HEK293 (cell line): ENCODE data around the gene SLC22A4.

ENCODE experiments used
- ELK4 ChIP-seq: IDR thresholded peaks from 2 replicates; pipeline ENCODE4 v1.6.1; 2011; ENCODE audit warnings: mild to moderate bottlenecking, low read depth, low read length, borderline replicate concordance
- HOXA7 ChIP-seq: sonication (generic); formaldehyde crosslinking; IDR thresholded peaks from 2 replicates; pipeline ENCODE4 v1.8.1; 2022; ENCODE audit warnings: missing genetic modification reagents, borderline replicate concordance
- ZBTB21 ChIP-seq: fragments of 450-650 bp; formaldehyde crosslinking; IDR thresholded peaks from 2 replicates; pipeline ENCODE4 v1.5.1; 2017; ENCODE audit warnings: missing biosample characterization, missing genetic modification characterization
- ZNF184 ChIP-seq: fragments of 450-650 bp; IDR thresholded peaks from 2 replicates; pipeline ENCODE4 v1.5.1; 2018; ENCODE audit warnings: missing biosample characterization, mild to moderate bottlenecking, missing genetic modification characterization
- ZNF274 ChIP-seq, 2 experiments: fragments of 200-500 bp in 1 of 2; fragments of 450-650 bp in 1 of 2; sonication (Bioruptor generic) in 1 of 2; formaldehyde crosslinking in 1 of 2; IDR thresholded peaks; 2 replicates each; pipeline versions ENCODE4 v1.5.1 to v1.6.1; 2014 to 2016; ENCODE audit warnings: borderline replicate concordance in 1 of 2, inconsistent platforms in 1 of 2, low read length in 1 of 2, missing biosample characterization in 1 of 2, missing genetic modification characterization in 1 of 2
- ZNF416 ChIP-seq: fragments of 450-650 bp; formaldehyde crosslinking; IDR thresholded peaks from 2 replicates; pipeline ENCODE4 v1.5.1; 2016; ENCODE audit warnings: missing biosample characterization, missing genetic modification characterization
- TF ChIP-seq, protein P1 (sequence below): fragments of 450-650 bp; formaldehyde crosslinking; IDR thresholded peaks from 2 replicates; pipeline ENCODE4 v1.5.1; 2016; ENCODE audit warnings: missing biosample characterization, missing genetic modification characterization

DNA sequence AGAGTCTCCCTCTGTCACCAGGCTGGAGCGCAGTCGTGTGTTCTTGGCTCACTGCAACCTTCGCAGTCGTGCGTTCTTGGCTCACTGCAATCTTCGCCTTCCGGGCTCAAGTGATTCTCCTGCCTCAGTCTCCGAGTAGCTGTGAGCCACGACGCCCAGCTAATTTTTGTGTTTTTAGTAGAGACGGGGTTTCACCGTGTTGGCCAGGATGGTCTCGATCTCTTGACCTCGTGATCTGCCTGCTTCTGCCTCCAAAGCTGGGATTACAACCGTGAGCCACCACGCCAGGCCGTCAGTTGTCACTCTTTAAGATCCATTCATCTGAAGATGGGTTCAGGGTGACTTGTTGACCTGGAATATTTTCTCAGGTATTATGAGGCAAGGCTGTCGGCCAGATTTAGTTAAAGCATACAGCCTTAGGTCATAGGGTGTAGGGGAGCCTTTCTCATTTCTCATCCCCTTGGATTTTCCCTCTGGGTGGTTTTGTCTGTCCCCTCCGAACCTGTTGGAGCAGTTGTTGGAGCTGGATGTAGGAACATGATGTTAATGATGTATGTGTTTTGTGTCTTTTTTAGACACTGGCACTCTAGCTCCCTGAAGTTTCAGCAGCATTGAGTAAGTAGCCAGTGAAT lies 76.9 kb downstream of the SLC22A4 start:
- no peak for TF ChIP-seq ZNF274 (IDR thresholded peaks at IDR 0.05; ENCODE audit: low read length)
- TF ChIP-seq ZNF274 (tag by site-specific recombination; IDR thresholded peaks at IDR 0.05; ENCODE audit: borderline replicate concordance), result no peak
- TF ChIP-seq, protein P1, sequence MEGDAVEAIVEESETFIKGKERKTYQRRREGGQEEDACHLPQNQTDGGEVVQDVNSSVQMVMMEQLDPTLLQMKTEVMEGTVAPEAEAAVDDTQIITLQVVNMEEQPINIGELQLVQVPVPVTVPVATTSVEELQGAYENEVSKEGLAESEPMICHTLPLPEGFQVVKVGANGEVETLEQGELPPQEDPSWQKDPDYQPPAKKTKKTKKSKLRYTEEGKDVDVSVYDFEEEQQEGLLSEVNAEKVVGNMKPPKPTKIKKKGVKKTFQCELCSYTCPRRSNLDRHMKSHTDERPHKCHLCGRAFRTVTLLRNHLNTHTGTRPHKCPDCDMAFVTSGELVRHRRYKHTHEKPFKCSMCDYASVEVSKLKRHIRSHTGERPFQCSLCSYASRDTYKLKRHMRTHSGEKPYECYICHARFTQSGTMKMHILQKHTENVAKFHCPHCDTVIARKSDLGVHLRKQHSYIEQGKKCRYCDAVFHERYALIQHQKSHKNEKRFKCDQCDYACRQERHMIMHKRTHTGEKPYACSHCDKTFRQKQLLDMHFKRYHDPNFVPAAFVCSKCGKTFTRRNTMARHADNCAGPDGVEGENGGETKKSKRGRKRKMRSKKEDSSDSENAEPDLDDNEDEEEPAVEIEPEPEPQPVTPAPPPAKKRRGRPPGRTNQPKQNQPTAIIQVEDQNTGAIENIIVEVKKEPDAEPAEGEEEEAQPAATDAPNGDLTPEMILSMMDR (tag by site-specific recombination), result no peak
- TF ChIP-seq ZNF416 (tag by site-specific recombination), result no peak
- no peak for TF ChIP-seq ELK4
- TF ChIP-seq ZBTB21 (tag by site-specific recombination), result no peak
- no peak for TF ChIP-seq HOXA7 (CRISPR knock-in tag)
- no peak for TF ChIP-seq ZNF184 (tag by site-specific recombination)
